K562 (cell line): Measurements from ENCODE around the gene B3GALT4. TPM values are rescaled to one million over a fixed set of nuclear protein-coding genes. Genes with fewer than 3 reads are reported as not detected.

Source experiments
- ATF1 ChIP-seq, 2 experiments: fragments of 450-650 bp in 1 of 2; IDR thresholded peaks; 2 replicates each; pipeline ENCODE4 v1.6.1; 2016; ENCODE audit warnings: missing compliant biosample characterization in 1 of 2, missing genetic modification characterization in 1 of 2
- CBX2 ChIP-seq: fragments of 200-600 bp; sonication (generic); IDR thresholded peaks from one replicate; pipeline ENCODE4 v1.6.1; 2012; ENCODE audit warnings: mild to moderate bottlenecking, low read length, inconsistent platforms; ENCODE audit not compliant: insufficient read depth, poor library complexity, severe bottlenecking
- CCNT2 ChIP-seq: IDR thresholded peaks from 2 replicates; pipeline ENCODE4 v1.6.1; 2011; ENCODE audit warnings: borderline replicate concordance, low read depth, mild to moderate bottlenecking, moderate library complexity, mixed read lengths, low read length; ENCODE audit not compliant: insufficient read length; ENCODE audit errors: extremely low read depth
- CTBP1 ChIP-seq: fragments of 450-650 bp; IDR thresholded peaks from 2 replicates; pipeline ENCODE4 v1.6.1; 2016; ENCODE audit warnings: borderline replicate concordance
- HIVEP1 ChIP-seq: fragments of 250-450 bp; sonication (Bioruptor Pico); IDR thresholded peaks from 2 replicates; pipeline ENCODE4 v1.4.0; 2020; ENCODE audit warnings: mild to moderate bottlenecking
- JUN ChIP-seq, 2 experiments: sonication (generic) in 1 of 2; formaldehyde crosslinking in 1 of 2; IDR thresholded peaks; 2 replicates each; pipeline versions ENCODE4 v1.6.1 to v1.8.0; 2012 to 2022; ENCODE audit warnings: borderline replicate concordance in 2 of 2, mild to moderate bottlenecking in 2 of 2, improper control_type of control experiment in 1 of 2, low read depth in 1 of 2, low read length in 1 of 2, missing genetic modification reagents in 1 of 2
- NBN ChIP-seq: fragments of 450-650 bp; IDR thresholded peaks from 2 replicates; pipeline ENCODE4 v1.6.1; 2016; ENCODE audit warnings: low read depth, mild to moderate bottlenecking
- NFATC3 ChIP-seq: fragments of 450-650 bp; IDR thresholded peaks from 2 replicates; pipeline ENCODE4 v1.6.1; 2017; ENCODE audit warnings: mild to moderate bottlenecking
- PHF20 ChIP-seq: fragments of 450-650 bp; IDR thresholded peaks from 2 replicates; pipeline ENCODE4 v1.6.1; 2018; ENCODE audit not compliant: partially characterized antibody
- RREB1 ChIP-seq: fragments of 250-450 bp; sonication (Bioruptor Pico); IDR thresholded peaks from 2 replicates; pipeline ENCODE4 v1.4.0; 2020
- ZEB2 ChIP-seq: fragments of 450-650 bp; IDR thresholded peaks from 2 replicates; pipeline ENCODE4 v1.6.1; 2016
- ZNF140 ChIP-seq: fragments of 250-450 bp; sonication (Bioruptor Pico); IDR thresholded peaks from 2 replicates; pipeline ENCODE4 v1.8.0; 2021; ENCODE audit warnings: moderate library complexity, mild to moderate bottlenecking, inconsistent platforms
- ZNF583 ChIP-seq: fragments of 250-450 bp; sonication (Bioruptor Pico); IDR thresholded peaks from 2 replicates; pipeline ENCODE4 v1.4.0; 2020
- polyA plus RNA-seq, 8 experiments: library from polyadenylated mRNA; depleted of rRNA in 4 of 8; stranded (reverse) in 5 of 8; unstranded in 3 of 8; fragments of >200 nt; fragmentation: Nextera tagmentation in 2 of 8; fragmentation: Illumina TruSeq in 1 of 8; extraction: Ambion mirVana in 2 of 8; extraction: Trizol in 1 of 8; gene quantifications; 2 replicates each; pipeline versions ENCODE4 v1.2.1 to v1.2.3, GENCODE V29; 2011 to 2014; ENCODE audit warnings: inconsistent platforms in 1 of 8, missing spikeins in 1 of 8
- total RNA-seq, 7 experiments: library from RNA; depleted of rRNA in 6 of 7; stranded (reverse); fragments of >200 nt in 6 of 7; fragmentation: Illumina TruSeq in 2 of 7; extraction: Trizol in 2 of 7; gene quantifications; 2 replicates each; pipeline versions ENCODE4 v1.2.1 to v1.2.3, GENCODE V29; 2011 to 2021; ENCODE audit warnings: low replicate concordance in 1 of 7
- TF ChIP-seq, protein P1 (sequence below): fragments of 250-450 bp; sonication (Bioruptor Pico); IDR thresholded peaks from 2 replicates; pipeline ENCODE4 v1.4.0; 2020
- TF ChIP-seq, protein P2 (sequence below): fragments of 450-650 bp; conservative IDR thresholded peaks from 2 replicates; pipeline ENCODE4 v1.6.1; 2016; ENCODE audit warnings: missing genetic modification characterization, low read depth, mild to moderate bottlenecking, missing compliant biosample characterization, moderate library complexity
- TF ChIP-seq, protein P3 (sequence below): sonication (generic); formaldehyde crosslinking; IDR thresholded peaks from 2 replicates; pipeline ENCODE4 v1.8.0; 2022; ENCODE audit warnings: mild to moderate bottlenecking, missing genetic modification reagents, borderline replicate concordance

Gene B3GALT4
- total and polyA plus RNA-seq, 9 of the 15 experiments (the other 6 are each of a cell fraction or from before 2014, with no cell fraction given): 0.11 to 1.3 (median 0.53) TPM; not detected in 1

DNA sequence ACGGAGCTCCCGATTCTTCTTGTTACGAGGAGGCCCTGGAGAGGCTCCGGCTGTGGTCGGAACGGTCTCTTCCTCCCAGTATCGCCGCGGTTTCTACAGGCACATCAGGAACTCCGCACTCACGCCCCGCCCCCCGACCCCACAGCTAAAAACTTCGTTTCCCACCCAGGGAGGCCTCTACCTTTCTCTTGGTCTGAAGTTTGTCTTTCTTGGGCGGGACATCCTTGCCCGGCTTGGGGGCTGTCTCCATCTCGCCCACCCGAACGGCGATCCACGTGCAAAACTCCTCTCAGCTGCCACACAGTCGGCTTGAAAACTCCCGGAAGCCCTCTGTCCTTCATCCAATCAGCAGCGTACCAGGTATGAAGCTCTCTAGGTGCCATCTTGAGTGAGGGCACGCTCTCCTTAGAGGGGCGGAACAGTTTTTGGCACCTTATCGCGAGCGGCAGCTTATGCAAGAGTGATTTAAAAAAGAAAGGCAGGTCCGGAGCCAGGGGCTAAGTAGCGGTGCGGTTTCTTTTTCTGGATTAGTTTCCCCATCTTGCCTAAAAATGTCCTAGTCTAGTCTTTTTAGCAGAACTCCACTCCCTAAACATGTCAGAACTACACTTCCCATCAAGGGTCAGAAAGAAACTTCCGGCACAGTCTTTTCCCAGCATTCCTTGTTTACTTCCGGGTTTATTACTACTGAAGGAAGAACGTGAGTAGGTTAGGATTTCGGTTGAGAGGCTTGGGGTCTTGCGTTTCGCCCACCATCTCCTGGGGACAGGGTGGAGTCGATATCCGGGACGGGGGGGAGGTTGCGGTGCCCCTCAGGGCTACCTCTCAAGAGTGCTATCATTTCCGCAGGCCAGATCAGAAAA lies 12.2 kb downstream of the B3GALT4 start, which contains the start of the genes PFDN6 and WDR46 (continued):
- TF ChIP-seq RREB1 (CRISPR knock-in tag) (no peak), ZNF583 (CRISPR knock-in tag) (peak; percentile 18; the same call in 1 of the 2 replicates), CTBP1 (no peak), ZEB2 (no peak), NFATC3 (no peak), CBX2 (no peak), JUN (IDR thresholded peaks at IDR 0.05; ENCODE audit: borderline replicate concordance, low read depth, low read length) (peak; percentile 51; the same call in 1 of the 2 replicates), JUN (CRISPR knock-in tag; IDR thresholded peaks at IDR 0.05; ENCODE audit: borderline replicate concordance) (peak; percentile 67; the same call in 1 of the 2 replicates), CCNT2 (no peak), ZNF140 (no peak), PHF20 (peak; percentile 88), ATF1 (CRISPR knock-in tag; IDR thresholded peaks at IDR 0.05) (no peak), ATF1 (tag; IDR thresholded peaks at IDR 0.05) (peak; percentile 87), NBN (0 out of 2 replicates have a peak, but pooled peaks have one; percentile 38), HIVEP1 (no peak)
- TF ChIP-seq, protein P1, sequence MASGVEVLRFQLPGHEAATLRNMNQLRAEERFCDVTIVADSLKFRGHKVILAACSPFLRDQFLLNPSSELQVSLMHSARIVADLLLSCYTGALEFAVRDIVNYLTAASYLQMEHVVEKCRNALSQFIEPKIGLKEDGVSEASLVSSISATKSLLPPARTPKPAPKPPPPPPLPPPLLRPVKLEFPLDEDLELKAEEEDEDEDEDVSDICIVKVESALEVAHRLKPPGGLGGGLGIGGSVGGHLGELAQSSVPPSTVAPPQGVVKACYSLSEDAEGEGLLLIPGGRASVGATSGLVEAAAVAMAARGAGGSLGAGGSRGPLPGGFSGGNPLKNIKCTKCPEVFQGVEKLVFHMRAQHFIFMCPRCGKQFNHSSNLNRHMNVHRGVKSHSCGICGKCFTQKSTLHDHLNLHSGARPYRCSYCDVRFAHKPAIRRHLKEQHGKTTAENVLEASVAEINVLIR (CRISPR knock-in tag): 0 out of 2 replicates have a peak, but pooled peaks have one; percentile 48
- TF ChIP-seq, protein P2, sequence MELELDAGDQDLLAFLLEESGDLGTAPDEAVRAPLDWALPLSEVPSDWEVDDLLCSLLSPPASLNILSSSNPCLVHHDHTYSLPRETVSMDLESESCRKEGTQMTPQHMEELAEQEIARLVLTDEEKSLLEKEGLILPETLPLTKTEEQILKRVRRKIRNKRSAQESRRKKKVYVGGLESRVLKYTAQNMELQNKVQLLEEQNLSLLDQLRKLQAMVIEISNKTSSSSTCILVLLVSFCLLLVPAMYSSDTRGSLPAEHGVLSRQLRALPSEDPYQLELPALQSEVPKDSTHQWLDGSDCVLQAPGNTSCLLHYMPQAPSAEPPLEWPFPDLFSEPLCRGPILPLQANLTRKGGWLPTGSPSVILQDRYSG (tag): peak; percentile 89
- TF ChIP-seq, protein P3, sequence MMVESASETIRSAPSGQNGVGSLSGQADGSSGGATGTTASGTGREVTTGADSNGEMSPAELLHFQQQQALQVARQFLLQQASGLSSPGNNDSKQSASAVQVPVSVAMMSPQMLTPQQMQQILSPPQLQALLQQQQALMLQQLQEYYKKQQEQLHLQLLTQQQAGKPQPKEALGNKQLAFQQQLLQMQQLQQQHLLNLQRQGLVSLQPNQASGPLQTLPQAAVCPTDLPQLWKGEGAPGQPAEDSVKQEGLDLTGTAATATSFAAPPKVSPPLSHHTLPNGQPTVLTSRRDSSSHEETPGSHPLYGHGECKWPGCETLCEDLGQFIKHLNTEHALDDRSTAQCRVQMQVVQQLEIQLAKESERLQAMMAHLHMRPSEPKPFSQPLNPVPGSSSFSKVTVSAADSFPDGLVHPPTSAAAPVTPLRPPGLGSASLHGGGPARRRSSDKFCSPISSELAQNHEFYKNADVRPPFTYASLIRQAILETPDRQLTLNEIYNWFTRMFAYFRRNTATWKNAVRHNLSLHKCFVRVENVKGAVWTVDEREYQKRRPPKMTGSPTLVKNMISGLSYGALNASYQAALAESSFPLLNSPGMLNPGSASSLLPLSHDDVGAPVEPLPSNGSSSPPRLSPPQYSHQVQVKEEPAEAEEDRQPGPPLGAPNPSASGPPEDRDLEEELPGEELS (CRISPR knock-in tag): no peak
